Thyroid gland (tissue), 4 donors: ENCODE results near the gene KDELR3. TPM values are rescaled to one million over a fixed set of nuclear protein-coding genes. Genes with fewer than 3 reads are reported as not detected.

Experiments
- DNase-seq, 2 donors: peaks; one replicate each; pipeline ENCODE4 v3.0.0-alpha.2; 2019
- H3K27ac ChIP-seq, 3 donors: fragments of 200-600 bp; sonication (generic); 1 replicate in 2 of 3; 2 replicates in 1 of 3; pipeline ENCODE4 v1.5.1; 2016 to 2019; ENCODE audit warnings: mild to moderate bottlenecking in 1 of 3, moderate library complexity in 1 of 3
- H3K27me3 ChIP-seq: fragments of 200-600 bp; sonication (generic); one replicate; pipeline ENCODE4 v1.5.1; 2019
- H3K36me3 ChIP-seq, 2 donors: fragments of 200-600 bp; sonication (generic); one replicate each; pipeline ENCODE4 v1.5.1; 2016 to 2019
- H3K4me1 ChIP-seq, 2 donors: fragments of 200-600 bp; sonication (generic); one replicate each; pipeline ENCODE4 v1.5.1; 2017 to 2019
- H3K4me3 ChIP-seq, 3 donors: fragments of 200-600 bp; sonication (generic); replicated peaks in 1 of 3; 1 replicate in 2 of 3; 2 replicates in 1 of 3; pipeline ENCODE4 v1.5.1; 2016; ENCODE audit warnings: mild to moderate bottlenecking in 1 of 3
- H3K9me3 ChIP-seq: fragments of 200-600 bp; sonication (generic); one replicate; pipeline ENCODE4 v1.5.1; 2017
- CTCF ChIP-seq, 6 experiments: fragments of 200-600 bp in 3 of 6; fragments of 450-650 bp in 3 of 6; sonication (generic) in 3 of 6; IDR thresholded peaks; one replicate each; pipeline ENCODE4 v1.5.1; 2016 to 2019; ENCODE audit warnings: antibody characterized with exemption in 6 of 6, mild to moderate bottlenecking in 2 of 6, inconsistent platforms in 1 of 6, moderate library complexity in 1 of 6
- POLR2A ChIP-seq, 2 donors: fragments of 450-650 bp; IDR thresholded peaks; one replicate each; pipeline ENCODE4 v1.6.1; 2017; ENCODE audit warnings: antibody characterized with exemption in 2 of 2, mild to moderate bottlenecking in 2 of 2, moderate library complexity in 1 of 2
- WGBS, 2 donors: methylation state at CpG; one replicate each; pipeline ENCODE4 v1.1.5; 2017; 5-methylcytosine and 5-hydroxymethylcytosine counted together
- intact Hi-C: fragments of 100-400 bp; cut with DNase I; formaldehyde crosslinking; loops from one replicate; pipeline ENCODE4 v1.15.1; 2023
- total RNA-seq, 4 donors: library from RNA; depleted of rRNA; stranded (reverse); fragments of >200 nt; gene quantifications; one replicate each; pipeline ENCODE4 v1.2.3, GENCODE V29; 2016

Gene KDELR3
- total RNA-seq, 4 donors from 2014 or later: 7.5 to 14.4 (median 11.8) TPM

DNA sequence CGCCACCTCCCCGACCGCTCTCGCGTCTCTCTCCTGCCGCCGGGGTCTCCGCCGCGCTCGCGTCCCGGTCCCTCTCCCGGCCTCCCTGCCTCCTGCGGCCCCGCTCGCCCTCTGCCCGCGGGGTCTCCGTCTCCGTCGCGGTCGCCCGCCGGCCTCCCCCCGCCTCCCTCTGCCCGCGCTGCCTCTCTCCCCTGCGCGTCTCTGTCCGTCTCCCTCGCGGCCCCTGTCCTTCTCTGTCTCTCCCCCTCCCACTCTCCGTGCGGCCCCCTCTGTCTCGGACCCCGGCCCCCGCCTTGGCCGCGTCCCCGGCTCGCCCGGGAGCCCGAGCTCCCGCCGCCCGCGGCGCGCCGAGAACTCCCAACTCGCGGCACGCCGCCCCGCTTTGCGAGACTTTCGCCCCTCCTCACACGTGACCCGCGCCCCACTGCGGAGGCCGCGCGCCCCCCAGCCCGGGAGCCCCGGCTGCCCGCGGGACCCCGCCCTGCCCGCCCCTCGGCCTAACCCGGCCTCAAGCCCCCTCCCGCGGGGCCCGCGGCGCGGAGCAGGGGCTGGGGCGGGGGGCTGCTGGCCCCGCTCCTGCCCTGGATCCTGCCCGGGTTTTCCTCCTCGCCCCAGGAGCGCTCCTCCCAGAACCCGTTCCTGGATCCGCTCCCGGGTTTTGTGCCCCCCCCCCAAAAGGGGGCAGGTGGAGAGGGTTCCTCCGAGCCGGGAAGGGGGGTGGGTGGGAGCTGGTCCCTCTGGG is 12.2 kb upstream of the KDELR3 start:
- intact Hi-C loops: no loop called here
- H3K27me3 ChIP-seq: no peaks in the 10 kb centered on the region
- peak overlapping the region in 1 of 3 donors; percentile 23 for H3K4me3 ChIP-seq
- no peaks in the 10 kb centered on the region for H3K9me3 ChIP-seq
- no peaks in the 10 kb centered on the region for H3K36me3 ChIP-seq
- DNase-seq: peak in 1 of 2 donors; percentile 17
- WGBS, 2 donors: 0 to 1% methylated on average over 15 to 22 of the region's 90 CpGs
- peaks cover 0 to 14% of the 10 kb centered on the region in 2 donors for H3K4me1 ChIP-seq
- TF ChIP-seq POLR2A (IDR thresholded peaks at IDR 0.05): no peak
- TF ChIP-seq CTCF (IDR thresholded peaks at IDR 0.05): no peak
- H3K27ac ChIP-seq: no peak overlapping the region

GRCh38 chr22:38456272-38456835 is 11.5 kb upstream of the KDELR3 start:
- H3K4me1 ChIP-seq: peaks cover 0 to 17% of the 10 kb centered on the region in 2 donors
- TF ChIP-seq POLR2A (IDR thresholded peaks at IDR 0.05) (no peak), CTCF (IDR thresholded peaks at IDR 0.05) (no peak)
- H3K27me3 ChIP-seq: no peaks in the 10 kb centered on the region
- H3K4me3 ChIP-seq: no peak overlapping the region
- DNase-seq: no peak
- 52 to 59% methylated on average over 14 to 15 of the region's 17 CpGs for WGBS, 2 donors
- no peaks in the 10 kb centered on the region for H3K36me3 ChIP-seq
- H3K27ac ChIP-seq: no peak overlapping the region
- H3K9me3 ChIP-seq: no peaks in the 10 kb centered on the region
- intact Hi-C loops: no loop called here

GRCh38 chr22:38456841-38457699 is 10.8 kb upstream of the KDELR3 start:
- Histone ChIP-seq H3K27me3 (no peaks in the 10 kb centered on the region), H3K36me3 (no peaks in the 10 kb centered on the region), H3K4me3 (no peak overlapping the region), H3K4me1 (peaks cover 4 to 23% of the 10 kb centered on the region in 2 donors), H3K9me3 (no peaks in the 10 kb centered on the region), H3K27ac (no peak overlapping the region)
- TF ChIP-seq POLR2A (IDR thresholded peaks at IDR 0.05) (no peak), CTCF (IDR thresholded peaks at IDR 0.05) (no peak)
- intact Hi-C loops: no loop called here
- 89 to 91% methylated on average over 13 to 14 of the region's 14 CpGs for WGBS, 2 donors
- DNase-seq: no peak

- Histone ChIP-seq H3K27me3 (no peaks in the 10 kb centered on the region), H3K36me3 (no peaks in the 10 kb centered on the region), H3K27ac (no peak overlapping the region), H3K4me3 (no peak overlapping the region), H3K4me1 (peaks cover 4 to 15% of the 10 kb centered on the region in 2 donors), H3K9me3 (no peaks in the 10 kb centered on the region)
- DNase-seq: no peak
- 63 to 68% methylated on average over 8 of the region's 8 CpGs for WGBS, 2 donors
- no peak for TF ChIP-seq CTCF (IDR thresholded peaks at IDR 0.05)
- no peak for TF ChIP-seq POLR2A (IDR thresholded peaks at IDR 0.05)
- intact Hi-C loops: no loop called here
These were observed 7.5 kb upstream of the KDELR3 start for GRCh38 chr22:38460426-38460840.
